Heart left ventricle (tissue), 13 donors: Measurements from ENCODE around the gene SORBS2.
"Not testable (repeated sequence)": the region's sequence is repeated elsewhere in the genome, so short reads cannot be mapped to it uniquely, and the experiment has no call there.

Experiments used
- CTCF ChIP-seq, 12 donors: fragments of 200-600 bp; sonication (generic) in 4 of 12; IDR thresholded peaks; one replicate each; pipeline versions ENCODE4 v1.5.0 to v1.8.0; 2018 to 2022; ENCODE audit warnings: antibody characterized with exemption in 12 of 12, mild to moderate bottlenecking in 5 of 12
- POLR2A ChIP-seq, 2 donors: fragments of 450-650 bp; IDR thresholded peaks; one replicate each; pipeline ENCODE4 v1.6.1; 2017; ENCODE audit warnings: antibody characterized with exemption in 2 of 2, mild to moderate bottlenecking in 2 of 2, moderate library complexity in 2 of 2
- donor health status: ischemic (EF 13 %, LVEDD 7.1; RV severe dilation, severe dysfunction).
- donor health status: DM: no; HTN: yes; CAD: no.
- donor health status: DM: no; HTN: no; CAD: no.
- donor health status: ischemic (EF 25% LVEDD 6.9; RV normal size, moderate dysfunction).
- donor health status: ischemic (EF 25% LVEDD 5.7; RV mildly dilated, moderate dysfunction).
- donor health status: ischemic (EF 35%, LVEDD 5.7; RV mildly dilated, moderate dysfunction).
- donor health status: nonischemic (EF 11% LVEDD 7.7; RV severe dilation, severe dysfunction).
- donor health status: DM: yes; HTN: yes; CAD: no.
- donor health status: PGD.
- donor health status: ischemic (EF 29% LVEDD 5.4; RV normal size, mild dysfunction).
- donor health status: nonischemic (EF 23%, LVEDD 6.1; RV moderate dilation, normal function).

GRCh38 chr4:185559251-185559914, 252.6 kb downstream of the SORBS2 start:
- not testable (repeated sequence) for TF ChIP-seq CTCF, POLR2A (IDR thresholded peaks at IDR 0.05)
